ENCODE data around the gene GGTA1.
"Not testable (repeated sequence)": the region's sequence is repeated elsewhere in the genome, so short reads cannot be mapped to it uniquely, and the experiment has no call there.

The GGTA1 gene

DNA sequence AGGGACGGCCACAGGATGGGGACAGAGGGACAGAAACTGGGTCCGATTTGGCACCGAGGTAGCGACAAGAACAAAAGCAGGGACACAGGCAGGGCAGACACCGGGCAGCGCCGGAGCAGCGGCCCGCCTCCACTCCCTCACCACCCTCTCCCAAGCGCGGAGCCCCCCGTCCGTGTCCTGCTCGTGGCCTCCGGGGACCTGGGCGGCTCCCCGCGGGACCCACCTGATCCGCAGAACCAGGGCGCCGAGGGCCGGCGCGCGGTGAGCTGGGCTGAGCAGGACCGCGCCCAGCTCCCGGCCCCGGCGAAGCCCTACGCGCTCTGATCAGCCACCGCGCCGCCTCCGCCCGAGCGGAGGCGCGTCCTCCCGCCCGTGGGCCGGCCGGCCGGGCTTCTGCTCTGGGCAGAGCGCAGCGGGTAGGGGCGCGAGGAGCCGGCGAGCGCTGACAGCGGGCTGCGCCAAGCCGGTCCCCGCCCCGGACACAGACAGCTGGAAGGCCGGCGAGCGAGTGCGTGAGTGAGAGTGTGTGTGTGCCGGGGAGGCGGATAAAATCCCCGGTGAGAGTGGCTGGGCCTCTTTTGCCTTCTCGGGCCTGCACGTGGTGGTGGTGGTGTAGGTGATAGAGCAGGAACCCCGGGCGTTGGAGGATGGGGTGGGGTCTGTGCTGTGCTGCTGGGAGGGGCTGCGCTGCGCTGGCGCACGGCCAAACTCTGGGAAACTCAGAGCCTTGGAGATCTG is at the start of gene GGTA1:
Gene GGTA1, minus strand, starts transcription at position 418 of the 738 bp plus-strand sequence. CDS start 31,922 bp downstream, outside the sequence.
- peak; percentile 88 for DNase-seq

DNA sequence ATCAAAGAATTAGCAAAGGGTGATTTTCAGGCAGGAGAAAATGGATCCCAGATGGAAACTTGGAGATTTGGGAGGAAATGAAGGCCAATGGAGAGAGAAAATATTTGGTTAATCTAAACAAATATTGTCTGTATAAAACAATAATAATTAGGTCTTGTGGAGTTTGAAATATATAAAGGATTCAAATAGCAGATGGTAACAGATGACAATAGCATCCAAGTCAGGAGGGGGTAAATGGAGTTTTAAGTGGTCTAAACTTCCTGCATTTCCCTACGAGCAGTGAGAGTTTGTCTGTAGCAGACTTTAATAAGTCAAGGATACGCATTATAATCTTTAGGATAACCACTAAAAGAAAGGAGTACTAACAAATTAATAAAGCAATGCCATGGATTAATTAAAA is 49.0 kb upstream of the GGTA1 start:
- no peak for DNase-seq

- DNase-seq, result peak; percentile 97
Measured at GRCh38 chr9:121545875-121546423, 46.3 kb upstream of the GGTA1 start.

GRCh38 chr9:121545150-121545874 is 45.7 kb upstream of the GGTA1 start:
- no peak for DNase-seq

- no peak for DNase-seq
Measured at GRCh38 chr9:121542025-121542424, 42.4 kb upstream of the GGTA1 start.

- no peak for DNase-seq
Measured at GRCh38 chr9:121541256-121541655, 41.6 kb upstream of the GGTA1 start.

- DNase-seq, result no peak
Measured at GRCh38 chr9:121538221-121538620, 38.6 kb upstream of the GGTA1 start.

DNA sequence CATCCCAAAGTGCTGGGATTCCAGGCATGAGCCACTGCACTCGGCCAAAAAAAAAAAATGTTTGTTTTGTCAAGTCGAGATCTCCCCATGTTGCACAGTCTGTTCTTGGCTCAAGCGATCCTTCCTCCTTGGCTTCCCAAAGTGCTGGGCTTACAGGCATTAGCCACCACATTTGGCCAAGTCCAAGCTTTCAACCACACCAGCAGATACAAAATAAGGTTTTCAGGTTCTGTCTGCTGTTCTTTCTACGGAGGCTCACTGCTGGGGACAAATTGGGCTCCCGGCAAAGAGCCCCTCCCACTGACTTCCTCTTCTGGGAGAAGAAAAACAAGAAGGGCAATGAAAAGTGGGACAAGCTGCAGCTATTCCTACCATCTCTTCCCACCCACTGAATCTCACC is 37.6 kb upstream of the GGTA1 start:
- no peak for DNase-seq

DNA sequence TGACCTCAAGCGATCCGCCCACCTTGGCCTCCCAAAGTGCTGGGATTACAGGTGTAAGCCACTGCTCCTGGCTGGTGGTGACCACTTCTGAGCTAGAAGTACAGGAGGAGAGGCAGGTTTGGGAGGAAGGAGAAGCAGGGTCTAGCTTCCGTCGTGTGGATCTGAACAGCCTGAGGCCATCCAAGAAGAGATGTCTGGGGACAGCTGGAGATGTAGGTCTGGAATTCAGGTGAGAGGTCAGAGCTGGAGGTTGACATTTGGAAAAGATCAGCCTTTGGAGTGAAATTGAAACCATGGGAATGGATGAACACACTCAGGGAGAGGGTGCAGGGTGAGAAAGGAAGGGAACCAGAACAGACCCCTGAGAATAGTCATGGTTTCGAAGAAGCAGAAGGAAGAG is 33.2 kb upstream of the GGTA1 start:
- DNase-seq, result no peak

DNA sequence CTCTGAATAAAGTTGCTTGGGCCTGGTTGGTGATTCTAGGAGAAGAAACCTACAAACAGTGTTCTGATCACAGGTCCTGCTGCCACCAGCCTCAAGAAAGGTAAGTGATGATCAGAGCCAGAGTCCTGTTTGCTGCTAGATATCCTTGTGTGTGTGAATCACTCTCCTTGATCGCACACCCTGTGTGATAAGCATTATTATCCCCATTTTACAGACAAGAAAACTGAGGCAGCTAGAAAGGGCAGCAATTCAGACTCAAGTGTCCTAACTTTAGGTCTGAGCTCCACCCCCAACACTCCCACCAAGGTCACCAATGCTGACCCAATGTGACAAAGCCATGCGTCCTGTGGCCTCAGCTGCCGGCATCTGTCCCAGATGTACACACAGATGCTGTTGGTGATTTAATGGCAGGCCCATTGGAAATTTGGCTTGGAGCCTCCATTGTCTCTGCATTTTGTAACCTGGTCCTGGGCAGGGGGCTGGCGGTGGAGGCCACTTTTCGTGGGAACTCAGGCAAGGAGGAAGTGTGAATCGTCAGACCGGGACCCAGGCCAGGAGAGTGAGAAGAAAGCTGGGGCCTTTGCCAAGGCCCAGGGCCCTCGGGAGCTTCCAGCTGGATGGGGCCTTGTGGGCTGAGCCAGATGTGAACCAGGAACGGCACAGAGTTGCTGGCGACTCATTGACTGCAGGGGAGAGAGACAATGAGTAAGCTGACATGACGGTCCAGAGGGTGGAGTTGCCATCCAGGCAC is 29.8 kb upstream of the GGTA1 start:
- peak; percentile 95 for DNase-seq

- DNase-seq, result no peak
Measured at GRCh38 chr9:121528642-121529041, 29.0 kb upstream of the GGTA1 start.

DNA sequence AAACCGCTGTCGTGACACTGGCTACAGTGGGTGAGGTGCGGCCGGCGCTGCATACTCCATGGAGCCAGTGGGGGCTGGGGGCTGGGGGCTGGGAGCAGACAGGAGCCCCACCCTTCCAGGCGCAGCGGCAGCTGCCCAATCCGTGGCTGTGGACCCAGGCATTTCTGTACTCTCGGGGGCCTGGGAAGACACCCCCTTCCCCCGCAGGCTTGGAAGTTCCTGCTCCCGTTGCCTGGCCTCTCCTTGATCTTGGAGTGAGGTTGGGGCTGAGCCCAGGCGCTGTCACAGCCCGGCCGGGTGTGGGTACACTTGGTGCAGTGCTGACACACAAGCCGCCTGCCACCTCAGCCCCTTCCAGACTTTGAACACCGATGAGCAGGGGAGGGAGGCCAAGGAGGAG is 27.7 kb upstream of the GGTA1 start:
- no peak for DNase-seq

DNA sequence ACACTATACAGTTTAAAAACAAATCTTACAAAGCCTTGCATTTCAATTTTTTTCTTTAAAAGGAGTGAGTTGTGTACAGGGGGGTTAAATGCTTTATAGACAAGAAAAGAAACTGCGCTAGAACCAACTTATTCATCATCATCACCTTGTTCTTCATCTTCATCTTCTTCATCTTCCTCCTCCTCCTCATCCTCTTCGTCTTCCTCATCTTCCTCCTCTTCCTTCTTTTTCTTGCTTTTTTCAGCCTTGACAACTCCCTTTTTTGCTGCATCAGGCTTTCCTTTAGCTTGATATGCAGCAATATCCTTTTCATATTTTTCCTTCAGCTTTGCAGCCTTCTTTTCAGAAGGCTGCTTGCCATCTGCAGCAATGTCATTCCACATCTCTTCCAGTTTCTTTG is 20.0 kb upstream of the GGTA1 start:
- not testable (repeated sequence) for DNase-seq

DNA sequence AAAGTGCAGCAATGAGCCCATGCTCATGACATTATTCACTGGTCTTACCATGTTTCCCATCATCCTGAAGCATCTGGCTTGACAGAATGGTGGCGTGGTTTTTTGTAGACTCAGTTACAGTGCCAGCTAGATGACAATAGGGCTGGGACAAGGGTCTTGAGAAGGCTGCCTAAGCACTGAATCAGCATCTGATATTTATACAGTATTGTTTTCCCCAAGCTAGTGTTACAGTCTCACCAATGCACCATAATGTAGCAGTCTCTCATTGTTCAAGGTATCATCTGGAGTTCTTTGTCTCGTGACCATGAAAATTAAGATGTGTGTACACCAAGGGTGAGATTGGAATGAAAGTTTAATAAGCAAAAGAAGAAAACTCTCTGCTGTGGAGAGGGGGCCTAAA is 19.0 kb upstream of the GGTA1 start:
- no peak for DNase-seq

DNA sequence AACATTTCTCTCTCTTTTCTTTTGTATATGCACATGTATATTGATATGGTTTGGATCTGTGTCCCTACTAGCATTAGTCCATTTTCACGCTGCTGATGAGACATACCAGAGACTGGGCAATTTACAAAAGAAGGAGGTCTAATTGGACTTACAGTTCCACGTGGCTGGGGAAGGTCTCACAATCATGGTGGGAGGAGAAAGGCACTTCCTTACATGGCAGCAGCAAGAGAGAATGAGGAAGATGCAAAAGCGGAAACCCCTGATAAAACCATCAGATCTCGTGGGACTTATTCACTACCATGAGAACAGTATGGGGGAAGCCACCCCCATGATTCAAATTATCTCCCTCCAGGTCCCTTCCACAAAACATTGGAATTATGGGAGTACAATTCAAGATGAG is 13.5 kb upstream of the GGTA1 start:
- DNase-seq, result not testable (repeated sequence)

DNA sequence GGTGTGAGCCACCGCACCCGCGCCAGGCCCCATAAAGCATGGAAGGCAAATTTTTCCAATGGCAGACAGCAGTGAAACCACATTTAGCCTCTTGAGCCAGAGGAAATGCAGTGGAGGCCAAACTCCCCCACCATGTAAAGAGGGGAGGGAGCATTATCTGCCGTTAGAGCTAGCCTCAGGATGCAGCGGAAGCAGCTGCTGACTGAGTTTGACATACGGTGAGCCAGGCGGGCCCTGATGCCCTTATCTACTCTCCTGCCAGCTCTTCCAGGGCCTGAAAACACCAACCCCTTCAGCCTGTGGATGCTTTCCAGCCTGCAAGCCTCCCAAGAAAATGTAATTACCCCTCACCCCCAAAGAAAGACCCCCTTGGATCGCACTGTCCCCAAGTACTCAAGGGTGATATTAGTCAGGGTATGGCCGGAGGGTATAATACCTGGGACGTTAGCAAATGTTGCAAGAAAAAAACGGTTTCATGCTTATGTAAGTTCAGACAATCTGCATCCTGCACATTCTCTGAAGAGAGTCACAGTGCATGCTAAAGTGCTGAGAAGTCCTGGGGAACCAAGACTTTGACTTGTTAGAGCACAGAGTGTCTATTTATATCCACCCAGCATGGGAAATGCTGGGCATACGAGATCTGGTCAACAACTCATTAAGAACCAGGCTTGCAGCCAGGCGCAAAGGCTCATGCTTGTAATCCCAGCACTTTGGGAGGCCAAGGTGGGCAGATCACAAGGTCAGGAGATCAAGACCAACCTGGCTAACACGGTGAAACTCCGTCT is 11.3 kb upstream of the GGTA1 start:
- DNase-seq, result peak; percentile 36

DNA sequence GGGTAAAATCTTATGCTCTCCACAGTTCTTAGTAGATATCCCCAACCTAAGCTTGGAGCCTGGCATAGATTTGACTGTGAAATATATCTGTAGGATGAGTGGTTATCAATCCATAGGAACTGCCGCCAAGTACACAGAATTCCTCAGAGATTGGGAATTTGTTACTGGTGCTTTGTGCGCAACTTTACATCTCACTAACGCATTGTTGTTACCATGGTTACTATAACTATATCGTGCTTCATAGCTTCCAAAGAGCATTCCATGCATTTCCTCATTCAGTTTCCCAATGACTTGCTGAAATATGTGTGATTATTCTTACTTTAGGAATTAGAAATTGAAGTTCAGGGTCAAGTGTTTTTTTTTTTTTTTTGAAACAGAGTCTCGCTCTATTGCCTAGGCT is 9.5 kb upstream of the GGTA1 start:
- DNase-seq, result no peak

DNA sequence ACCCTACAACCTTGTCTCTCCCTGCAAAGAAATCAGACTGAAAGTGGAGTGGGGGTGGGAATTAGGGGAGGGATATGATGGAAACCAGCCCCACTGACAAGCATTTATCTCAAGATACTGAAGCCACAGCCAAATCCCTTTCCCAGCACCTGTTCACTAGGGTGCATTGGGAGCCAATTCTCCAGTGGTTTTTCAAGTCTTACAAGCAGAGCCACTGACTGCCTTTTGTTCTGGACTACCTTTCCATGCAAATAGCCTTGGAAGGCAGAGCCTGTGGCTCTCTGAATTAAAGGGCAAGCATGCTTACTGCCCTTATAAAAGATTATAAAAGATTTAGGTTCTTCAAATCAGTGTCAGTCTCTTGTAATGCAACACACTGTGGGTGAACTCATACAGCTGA is 8.8 kb upstream of the GGTA1 start:
- DNase-seq, result no peak

- no peak for DNase-seq
Measured at GRCh38 chr9:121505903-121506735, 6.5 kb upstream of the GGTA1 start.

GRCh38 chr9:121503444-121503843 is 3.8 kb upstream of the GGTA1 start:
- DNase-seq, result no peak

DNA sequence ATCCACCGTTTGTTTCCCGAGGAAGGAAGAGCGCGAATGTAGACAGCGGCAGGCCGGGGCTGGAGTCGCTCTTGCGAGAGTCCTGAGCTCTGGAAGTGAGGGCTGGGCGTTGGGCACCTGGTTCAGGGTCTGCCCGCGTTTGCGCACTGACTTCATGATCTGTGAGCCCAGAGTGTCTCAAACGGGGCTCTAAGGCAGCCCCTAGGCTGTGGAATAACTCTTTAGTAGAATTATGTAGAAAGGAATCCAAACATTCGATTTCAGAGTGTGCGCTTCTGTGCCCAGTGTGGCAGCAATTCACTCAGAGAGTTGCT is 478 bp upstream of the GGTA1 start:
- DNase-seq, result no peak

- DNase-seq, result peak; percentile 39
Measured at GRCh38 chr9:121499177-121499426, 542 bp downstream of the GGTA1 start.
